Osteocyte (in vitro differentiated cells): Measurements from ENCODE around the gene ZNF394. TPM values are rescaled to one million over a fixed set of nuclear protein-coding genes. Genes with fewer than 3 reads are reported as not detected.
A peak's percentile ranks its signal among the peaks of the same experiment; 100 is the strongest.

ENCODE experiments used
- DNase-seq: peaks from one replicate; pipeline ENCODE4 v3.0.0; 2021; ENCODE audit warnings: mixed read lengths; ENCODE audit not compliant: unreplicated experiment; ENCODE audit errors: extremely low spot score
- H3K27ac Mint-ChIP-seq: one replicate; pipeline ENCODE4 v1.8.0; 2021; ENCODE audit warnings: mild to moderate bottlenecking, mixed read lengths; ENCODE audit not compliant: unreplicated experiment
- H3K27me3 Mint-ChIP-seq: one replicate; pipeline ENCODE4 v1.8.0; 2021; ENCODE audit warnings: mixed read lengths; ENCODE audit not compliant: unreplicated experiment
- H3K36me3 Mint-ChIP-seq: one replicate; pipeline ENCODE4 v1.8.0; 2021; ENCODE audit warnings: mixed read lengths; ENCODE audit not compliant: unreplicated experiment
- H3K4me1 Mint-ChIP-seq: one replicate; pipeline ENCODE4 v1.8.0; 2021; ENCODE audit warnings: mixed read lengths; ENCODE audit not compliant: unreplicated experiment
- H3K4me3 Mint-ChIP-seq: one replicate; pipeline ENCODE4 v1.8.0; 2021; ENCODE audit warnings: mild to moderate bottlenecking, moderate library complexity, mixed read lengths; ENCODE audit not compliant: unreplicated experiment
- H3K9me3 Mint-ChIP-seq: one replicate; pipeline ENCODE4 v1.8.0; 2021; ENCODE audit warnings: mixed read lengths; ENCODE audit not compliant: unreplicated experiment
- total RNA-seq: library from RNA; stranded (reverse); gene quantifications from 2 replicates; pipeline ENCODE4 v1.2.1, GENCODE V29; 2021
- TF ChIP-seq, protein P1 (sequence below): fragments of 200-600 bp; sonication (generic); IDR thresholded peaks from 2 replicates; pipeline ENCODE4 v1.5.0; 2021; ENCODE audit warnings: antibody characterized with exemption, mild to moderate bottlenecking, moderate library complexity

The ZNF394 gene
- total RNA-seq, 1 donor from 2014 or later, result 24.4 TPM

GRCh38 chr7:99490878-99491277 is 9.2 kb downstream of the ZNF394 start:
- DNase-seq, result no peak
- Mint-ChIP-seq H3K36me3 (peaks cover 36% of the 10 kb centered on the region), H3K4me3 (no peak overlapping the region), H3K27me3 (no peaks in the 10 kb centered on the region), H3K27ac (no peak overlapping the region), H3K4me1 (no peaks in the 10 kb centered on the region), H3K9me3 (peaks cover 5% of the 10 kb centered on the region)
- TF ChIP-seq, protein P1, sequence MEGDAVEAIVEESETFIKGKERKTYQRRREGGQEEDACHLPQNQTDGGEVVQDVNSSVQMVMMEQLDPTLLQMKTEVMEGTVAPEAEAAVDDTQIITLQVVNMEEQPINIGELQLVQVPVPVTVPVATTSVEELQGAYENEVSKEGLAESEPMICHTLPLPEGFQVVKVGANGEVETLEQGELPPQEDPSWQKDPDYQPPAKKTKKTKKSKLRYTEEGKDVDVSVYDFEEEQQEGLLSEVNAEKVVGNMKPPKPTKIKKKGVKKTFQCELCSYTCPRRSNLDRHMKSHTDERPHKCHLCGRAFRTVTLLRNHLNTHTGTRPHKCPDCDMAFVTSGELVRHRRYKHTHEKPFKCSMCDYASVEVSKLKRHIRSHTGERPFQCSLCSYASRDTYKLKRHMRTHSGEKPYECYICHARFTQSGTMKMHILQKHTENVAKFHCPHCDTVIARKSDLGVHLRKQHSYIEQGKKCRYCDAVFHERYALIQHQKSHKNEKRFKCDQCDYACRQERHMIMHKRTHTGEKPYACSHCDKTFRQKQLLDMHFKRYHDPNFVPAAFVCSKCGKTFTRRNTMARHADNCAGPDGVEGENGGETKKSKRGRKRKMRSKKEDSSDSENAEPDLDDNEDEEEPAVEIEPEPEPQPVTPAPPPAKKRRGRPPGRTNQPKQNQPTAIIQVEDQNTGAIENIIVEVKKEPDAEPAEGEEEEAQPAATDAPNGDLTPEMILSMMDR, result no peak

DNA sequence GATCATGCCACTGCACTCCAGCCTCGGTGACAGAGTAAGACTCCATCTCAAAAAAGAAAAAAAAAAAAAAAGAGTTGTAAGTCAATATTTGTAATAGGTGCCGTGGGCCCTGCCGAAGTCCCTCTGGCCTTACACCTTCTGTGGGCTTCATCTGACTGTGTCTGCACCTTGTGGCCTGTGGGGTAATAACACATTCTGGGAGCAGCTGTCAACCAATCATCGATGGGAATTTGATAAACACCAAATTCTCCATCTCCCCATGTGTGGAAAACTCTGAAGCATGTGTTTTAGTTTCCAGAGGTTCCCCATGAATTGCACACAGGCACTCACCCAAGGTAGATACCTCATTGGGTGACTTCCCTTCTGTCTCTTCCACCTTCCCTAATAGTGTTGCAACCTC is 10.8 kb downstream of the ZNF394 start:
- no peak overlapping the region for H3K27ac Mint-ChIP-seq
- DNase-seq, result no peak

DNA sequence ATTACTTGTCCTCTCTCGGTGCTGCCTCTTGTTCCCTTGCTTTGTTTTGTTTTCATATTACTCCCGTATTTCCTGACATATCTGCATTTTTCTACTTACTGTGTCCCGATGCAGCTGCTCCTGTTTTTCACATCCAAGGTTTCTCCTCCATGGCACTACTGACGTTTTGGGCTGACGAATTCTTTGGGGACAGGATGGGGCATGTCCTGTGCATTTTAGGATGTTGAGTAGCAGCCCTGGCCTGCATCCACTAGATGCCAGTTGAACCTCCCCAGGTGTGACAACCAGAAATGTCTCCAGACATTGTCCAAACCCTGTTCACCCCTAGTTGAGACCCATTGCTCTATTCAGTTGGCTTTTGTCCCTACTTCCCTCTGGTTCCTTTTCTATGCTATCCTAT is 15.0 kb downstream of the ZNF394 start:
- Mint-ChIP-seq H3K27me3 (no peaks in the 10 kb centered on the region), H3K4me1 (no peaks in the 10 kb centered on the region), H3K9me3 (no peaks in the 10 kb centered on the region), H3K27ac (no peak overlapping the region), H3K4me3 (no peak overlapping the region), H3K36me3 (peaks cover 15% of the 10 kb centered on the region)
- DNase-seq, result no peak
- TF ChIP-seq, protein P1, result no peak

More for the DNA sequence above, 10.8 kb downstream of the ZNF394 start:
- peaks cover 5% of the 10 kb centered on the region for H3K9me3 Mint-ChIP-seq
- TF ChIP-seq, protein P1, result no peak
- H3K4me3 Mint-ChIP-seq, result no peak overlapping the region
- H3K4me1 Mint-ChIP-seq, result no peaks in the 10 kb centered on the region
- peaks cover 28% of the 10 kb centered on the region for H3K36me3 Mint-ChIP-seq
- H3K27me3 Mint-ChIP-seq, result no peaks in the 10 kb centered on the region

DNA sequence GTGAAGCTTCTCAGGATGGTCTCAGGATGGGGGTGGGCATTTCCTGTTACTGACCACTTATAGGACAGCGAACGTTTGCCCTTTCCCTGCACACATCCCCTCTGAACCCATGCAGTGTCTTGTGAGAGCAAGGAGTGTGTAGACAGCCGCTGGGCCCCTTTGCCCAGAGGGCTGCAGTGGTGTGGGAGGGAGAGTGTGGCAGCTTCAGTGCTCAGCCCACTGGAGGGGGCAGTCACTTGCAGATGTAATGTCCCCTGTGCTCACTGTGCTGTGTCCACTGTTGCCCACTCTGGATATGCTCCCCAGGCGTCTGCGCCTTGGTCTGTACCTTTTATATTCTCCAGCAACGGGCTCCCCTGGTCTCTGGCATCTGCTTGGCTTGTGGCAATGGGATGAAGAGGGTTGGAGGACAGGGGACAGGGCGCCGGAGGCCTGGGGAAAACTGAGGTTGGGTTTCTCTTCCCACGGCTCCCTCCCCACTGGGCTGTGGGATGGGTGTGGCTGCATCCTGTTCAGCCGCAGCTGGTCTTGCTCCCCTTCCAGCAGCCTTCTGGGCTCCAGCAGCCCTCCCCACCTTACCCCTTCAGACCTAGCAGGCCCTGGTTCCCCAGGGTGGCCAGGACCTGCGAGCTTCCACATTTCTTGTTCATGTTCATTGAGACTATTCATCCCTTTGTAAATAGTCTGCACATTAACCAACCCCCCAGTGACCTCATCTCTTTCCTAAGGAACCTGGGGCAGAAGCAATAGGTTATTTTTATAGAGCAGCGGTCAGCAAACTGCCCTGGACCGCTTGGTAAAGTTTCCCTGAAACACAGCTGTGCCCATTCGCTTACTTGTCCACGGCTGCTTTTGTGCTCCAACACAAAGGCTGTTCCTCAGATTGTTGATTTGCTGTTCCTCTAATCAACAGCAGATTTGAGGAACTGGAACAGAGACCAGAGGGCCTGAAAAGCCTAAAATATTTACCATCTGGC is 21.3 kb downstream of the ZNF394 start:
- Mint-ChIP-seq H3K27ac (peak overlapping the region; percentile 31), H3K9me3 (no peaks in the 10 kb centered on the region), H3K4me3 (no peak overlapping the region), H3K36me3 (peaks cover 13% of the 10 kb centered on the region), H3K27me3 (no peaks in the 10 kb centered on the region), H3K4me1 (peaks cover 17% of the 10 kb centered on the region)
- TF ChIP-seq, protein P1, result no peak
- no peak for DNase-seq

GRCh38 chr7:99476107-99476506 is 24.0 kb downstream of the ZNF394 start:
- no peak for DNase-seq
- TF ChIP-seq, protein P1, result no peak
- H3K27ac Mint-ChIP-seq, result no peak overlapping the region
- peaks cover 1% of the 10 kb centered on the region for H3K27me3 Mint-ChIP-seq
- H3K4me1 Mint-ChIP-seq, result peaks cover 26% of the 10 kb centered on the region
- no peaks in the 10 kb centered on the region for H3K9me3 Mint-ChIP-seq
- H3K4me3 Mint-ChIP-seq, result no peak overlapping the region
- peaks cover 7% of the 10 kb centered on the region for H3K36me3 Mint-ChIP-seq
